Lower leg skin (tissue), 4 donors: ENCODE results near the gene ZNF705A. TPM values are rescaled to one million over a fixed set of nuclear protein-coding genes. Genes with fewer than 3 reads are reported as not detected.
"Not testable (repeated sequence)": the region's sequence is repeated elsewhere in the genome, so short reads cannot be mapped to it uniquely, and the experiment has no call there.

Source experiments
- DNase-seq, 2 donors: peaks; one replicate each; pipeline ENCODE4 v3.0.0-alpha.2; 2019; ENCODE audit warnings: low spot score in 2 of 2
- H3K4me3 ChIP-seq: fragments of 200-600 bp; sonication (generic); 2 replicates; pipeline ENCODE4 v1.5.1; 2017; ENCODE audit warnings: mild to moderate bottlenecking, low read depth; ENCODE audit not compliant: poor library complexity, severe bottlenecking
- POLR2A ChIP-seq, 2 donors: fragments of 450-650 bp; IDR thresholded peaks; one replicate each; pipeline ENCODE4 v1.6.1; 2016 to 2017; ENCODE audit warnings: antibody characterized with exemption in 2 of 2, mild to moderate bottlenecking in 1 of 2, moderate library complexity in 1 of 2
- WGBS, 2 donors: methylation state at CpG; one replicate each; pipeline ENCODE4 v1.1.5; 2018; 5-methylcytosine and 5-hydroxymethylcytosine counted together
- intact Hi-C: fragments of 100-400 bp; cut with DNase I; formaldehyde crosslinking; loops from one replicate; pipeline ENCODE4 v1.15.0; 2023; ENCODE audit warnings: low total_unique reads
- total RNA-seq, 4 donors: library from RNA; depleted of rRNA; stranded (reverse); fragments of >200 nt; gene quantifications; one replicate each; pipeline ENCODE4 v1.1.0, GENCODE V29; 2016
- TF ChIP-seq, protein P1 (sequence below), 3 donors: fragments of 450-650 bp; IDR thresholded peaks; one replicate each; pipeline ENCODE4 v1.5.1; 2016; ENCODE audit warnings: antibody characterized with exemption in 3 of 3, mild to moderate bottlenecking in 3 of 3, moderate library complexity in 2 of 3

The ZNF705A gene
- total RNA-seq, 4 donors from 2014 or later: not detected

DNA sequence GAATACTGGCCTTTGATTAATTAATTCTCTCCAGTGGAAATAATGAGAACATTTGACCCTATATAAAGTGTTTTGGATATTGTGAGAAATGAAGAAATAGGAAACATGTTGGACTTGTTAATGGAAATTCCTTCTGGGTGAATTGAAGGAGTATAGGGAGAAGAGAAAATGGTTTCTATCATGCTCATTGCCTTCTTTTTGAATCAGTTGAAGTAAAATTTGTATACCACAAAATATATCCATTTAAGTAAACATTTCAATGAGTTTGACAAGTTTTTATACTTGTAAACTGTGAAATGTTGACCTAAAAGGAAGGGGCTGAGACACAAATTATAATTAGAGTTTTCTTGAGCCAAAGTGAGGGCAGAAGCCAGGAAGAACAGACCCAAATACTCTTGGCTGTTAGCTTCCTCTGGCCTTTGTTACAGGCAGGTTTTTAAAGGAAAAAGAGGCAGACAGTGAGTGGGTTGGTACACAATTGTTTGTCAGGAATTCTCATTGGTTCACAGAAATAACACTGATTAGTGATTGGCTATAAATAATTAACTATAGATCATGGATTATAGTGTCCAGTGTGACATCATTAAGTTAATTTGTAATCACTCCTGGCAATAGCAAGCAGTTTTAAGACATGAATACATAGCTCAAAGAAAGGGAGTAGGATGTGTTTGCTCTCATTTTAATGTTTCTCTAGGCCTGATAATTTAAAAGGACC lies 826 bp downstream of the ZNF705A start:
- no peak for DNase-seq
- no peak for TF ChIP-seq POLR2A (IDR thresholded peaks at IDR 0.05)
- TF ChIP-seq, protein P1, sequence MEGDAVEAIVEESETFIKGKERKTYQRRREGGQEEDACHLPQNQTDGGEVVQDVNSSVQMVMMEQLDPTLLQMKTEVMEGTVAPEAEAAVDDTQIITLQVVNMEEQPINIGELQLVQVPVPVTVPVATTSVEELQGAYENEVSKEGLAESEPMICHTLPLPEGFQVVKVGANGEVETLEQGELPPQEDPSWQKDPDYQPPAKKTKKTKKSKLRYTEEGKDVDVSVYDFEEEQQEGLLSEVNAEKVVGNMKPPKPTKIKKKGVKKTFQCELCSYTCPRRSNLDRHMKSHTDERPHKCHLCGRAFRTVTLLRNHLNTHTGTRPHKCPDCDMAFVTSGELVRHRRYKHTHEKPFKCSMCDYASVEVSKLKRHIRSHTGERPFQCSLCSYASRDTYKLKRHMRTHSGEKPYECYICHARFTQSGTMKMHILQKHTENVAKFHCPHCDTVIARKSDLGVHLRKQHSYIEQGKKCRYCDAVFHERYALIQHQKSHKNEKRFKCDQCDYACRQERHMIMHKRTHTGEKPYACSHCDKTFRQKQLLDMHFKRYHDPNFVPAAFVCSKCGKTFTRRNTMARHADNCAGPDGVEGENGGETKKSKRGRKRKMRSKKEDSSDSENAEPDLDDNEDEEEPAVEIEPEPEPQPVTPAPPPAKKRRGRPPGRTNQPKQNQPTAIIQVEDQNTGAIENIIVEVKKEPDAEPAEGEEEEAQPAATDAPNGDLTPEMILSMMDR (IDR thresholded peaks at IDR 0.05): no peak
- intact Hi-C loops: no loop called here
- no peak overlapping the region for H3K4me3 ChIP-seq

DNA sequence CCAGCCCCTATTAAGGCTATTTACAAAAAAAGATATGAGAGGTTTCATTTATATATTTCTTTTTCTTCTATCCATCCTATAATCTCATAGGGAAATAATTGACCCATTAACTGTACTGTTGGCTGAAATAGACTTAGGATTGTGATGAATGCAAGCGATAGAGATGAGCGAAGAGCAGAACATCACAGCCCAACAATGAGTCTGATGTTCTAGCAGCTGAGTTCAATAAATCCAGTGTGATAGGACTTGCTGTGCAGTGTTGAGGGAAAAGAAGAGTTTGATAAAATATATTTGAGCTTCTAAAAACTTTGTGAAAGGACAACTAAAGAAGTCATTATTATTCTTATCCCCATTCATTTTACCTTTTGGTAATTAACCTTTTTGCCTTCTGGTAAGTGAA lies 16.1 kb downstream of the ZNF705A start:
- H3K4me3 ChIP-seq, DNase-seq, intact Hi-C loops: not testable (repeated sequence)
- 92 to 93% methylated on average over 2 of the region's 2 CpGs for WGBS, 2 donors

DNA sequence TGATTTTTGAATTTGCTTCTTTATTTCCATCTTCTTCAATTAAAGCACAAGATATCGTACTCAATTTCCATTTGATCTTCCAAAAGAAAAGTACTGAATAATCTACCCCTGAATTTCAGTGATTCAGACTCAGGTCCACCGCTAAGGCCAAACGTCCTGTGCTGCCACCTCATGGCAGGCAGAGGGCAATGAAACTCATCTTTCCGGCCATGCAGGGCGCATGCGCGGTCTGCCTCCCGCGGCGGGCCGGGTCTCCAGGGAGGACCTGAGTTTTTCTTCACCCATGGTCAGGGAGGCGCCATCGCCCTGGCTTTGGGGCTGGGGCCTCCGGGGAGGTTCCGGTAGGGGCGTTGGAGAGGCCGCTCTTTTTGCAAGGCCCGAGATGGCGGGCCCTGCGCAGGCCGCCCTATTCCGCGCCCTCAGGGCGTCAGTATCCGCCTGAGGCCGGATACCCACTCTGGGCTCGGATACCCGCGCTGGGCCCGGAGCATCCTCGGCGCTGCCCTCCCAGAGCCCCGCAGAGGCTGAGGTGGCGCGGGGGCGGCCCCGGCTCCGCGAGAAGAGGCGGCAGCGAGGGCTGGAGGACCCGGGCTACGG lies 23.3 kb downstream of the ZNF705A start:
- DNase-seq: peak; percentile 56 to 89
- WGBS, 2 donors: 0 to 4% methylated on average over 6 to 18 of the region's 43 CpGs
- intact Hi-C loops: not testable (repeated sequence)
- peak overlapping the region; percentile 63 for H3K4me3 ChIP-seq

DNA sequence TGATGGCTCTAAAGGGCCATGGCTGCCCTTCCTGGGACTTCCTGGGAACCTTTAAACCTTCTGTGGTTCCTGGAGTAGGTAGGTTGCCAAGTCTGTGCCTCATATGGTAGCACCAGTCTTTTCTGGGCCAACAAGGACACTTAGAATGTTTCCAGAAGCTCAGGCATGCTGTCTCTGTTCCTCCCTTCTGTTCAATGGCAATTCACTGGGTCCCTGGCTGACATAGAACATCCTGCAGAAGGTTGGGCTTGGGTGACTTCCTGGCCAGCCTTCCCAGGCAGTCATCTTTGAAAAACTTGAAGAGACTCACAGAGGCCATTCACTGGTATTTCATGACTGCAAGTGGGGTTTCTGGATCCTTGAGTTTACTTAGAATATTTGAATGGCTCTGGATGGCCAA lies 24.5 kb downstream of the ZNF705A start:
- DNase-seq, intact Hi-C loops, H3K4me3 ChIP-seq: not testable (repeated sequence)

DNA sequence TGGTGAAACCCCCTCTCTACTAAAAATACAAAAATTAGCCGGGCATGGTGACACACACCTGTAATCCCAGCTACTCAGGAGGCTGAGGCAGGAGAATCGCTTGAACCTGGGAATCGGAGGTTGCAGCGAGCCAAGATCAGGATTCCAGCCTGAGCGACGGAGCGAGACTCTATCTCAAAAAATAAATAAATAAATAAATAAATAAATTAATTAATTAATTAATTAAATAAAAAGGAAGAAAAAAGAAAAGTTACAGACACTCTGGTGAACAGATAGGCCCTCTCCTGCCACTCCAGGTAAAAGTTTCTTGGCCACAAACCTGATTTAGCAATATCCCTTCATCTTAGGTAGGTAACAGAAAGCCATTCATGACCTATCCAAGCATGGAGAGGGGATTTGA lies 26.1 kb downstream of the ZNF705A start:
- WGBS, 2 donors: 96 to 97% methylated on average over 7 of the region's 7 CpGs
- intact Hi-C loops: not testable (repeated sequence)

DNA sequence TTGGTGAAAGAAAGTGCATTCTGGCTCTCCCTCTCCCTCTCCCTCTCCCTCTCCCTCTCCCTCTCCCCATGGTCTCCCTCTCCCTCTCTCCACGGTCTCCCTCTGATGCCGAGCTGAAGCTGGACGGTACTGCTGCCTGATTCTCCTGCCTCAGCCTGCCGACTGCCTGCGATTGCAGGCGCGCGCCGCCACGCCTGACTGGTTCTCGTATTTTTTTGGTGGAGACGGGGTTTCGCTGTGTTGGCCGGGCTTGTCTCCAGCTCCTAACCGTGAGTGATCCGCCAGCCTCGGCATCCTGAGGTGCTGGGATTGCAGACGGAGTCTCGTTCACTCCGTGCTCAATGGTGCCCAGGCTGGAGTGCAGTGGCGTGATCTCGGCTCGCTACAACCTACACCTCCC lies 26.5 kb downstream of the ZNF705A start:
- intact Hi-C loops, DNase-seq, H3K4me3 ChIP-seq: not testable (repeated sequence)
- WGBS, 2 donors: 97% methylated on average over 13 to 23 of the region's 23 CpGs

More for the DNA sequence above, 26.1 kb downstream of the ZNF705A start:
- H3K4me3 ChIP-seq, DNase-seq: not testable (repeated sequence)

DNA sequence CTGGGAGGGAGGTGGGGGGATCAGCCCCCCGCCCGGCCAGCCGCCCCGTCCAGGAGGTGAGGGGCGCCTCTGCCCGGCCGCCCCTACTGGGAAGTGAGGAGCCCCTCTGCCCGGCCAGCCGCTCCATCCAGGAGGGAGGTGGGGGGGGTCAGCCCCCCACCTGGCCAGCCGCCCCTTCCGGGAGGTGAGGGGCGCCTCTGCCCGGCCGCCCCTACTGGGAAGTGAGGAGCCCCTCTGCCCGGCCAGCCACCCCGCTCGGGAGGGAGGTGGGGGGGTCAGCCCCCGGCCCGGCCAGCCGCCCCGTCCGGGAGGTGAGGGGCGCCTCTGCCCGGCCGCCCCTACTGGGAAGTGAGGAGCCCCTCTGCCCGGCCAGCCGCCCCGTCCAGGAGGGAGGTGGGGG lies 27.4 kb downstream of the ZNF705A start:
- 90% methylated on average over 2 of the region's 28 CpGs; no CpG with 5 or more reads in 1 of the 2 donors for WGBS, 2 donors
- intact Hi-C loops, DNase-seq, H3K4me3 ChIP-seq: not testable (repeated sequence)

DNA sequence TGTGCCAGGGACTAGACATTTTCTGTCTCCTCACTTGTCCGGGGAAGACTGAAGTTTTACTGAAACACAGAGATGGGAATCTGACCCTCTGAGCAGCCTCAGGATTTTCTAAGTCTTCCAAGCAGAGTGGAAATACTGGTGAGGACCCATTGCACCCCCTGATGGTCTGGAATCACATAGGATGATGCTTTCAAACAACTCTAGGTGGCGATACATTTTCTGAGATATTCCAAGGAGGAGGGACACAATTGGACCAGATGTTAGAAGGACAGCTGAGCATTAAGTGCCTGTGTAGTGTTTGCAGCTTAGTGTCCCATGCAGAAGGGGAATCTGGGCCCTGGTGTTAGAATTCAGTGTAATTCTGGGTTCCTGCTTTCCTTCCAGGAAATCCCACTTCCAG lies 31.3 kb downstream of the ZNF705A start:
- H3K4me3 ChIP-seq, intact Hi-C loops, DNase-seq: not testable (repeated sequence)
- WGBS, 2 donors: 82 to 88% methylated on average over 2 of the region's 2 CpGs

DNA sequence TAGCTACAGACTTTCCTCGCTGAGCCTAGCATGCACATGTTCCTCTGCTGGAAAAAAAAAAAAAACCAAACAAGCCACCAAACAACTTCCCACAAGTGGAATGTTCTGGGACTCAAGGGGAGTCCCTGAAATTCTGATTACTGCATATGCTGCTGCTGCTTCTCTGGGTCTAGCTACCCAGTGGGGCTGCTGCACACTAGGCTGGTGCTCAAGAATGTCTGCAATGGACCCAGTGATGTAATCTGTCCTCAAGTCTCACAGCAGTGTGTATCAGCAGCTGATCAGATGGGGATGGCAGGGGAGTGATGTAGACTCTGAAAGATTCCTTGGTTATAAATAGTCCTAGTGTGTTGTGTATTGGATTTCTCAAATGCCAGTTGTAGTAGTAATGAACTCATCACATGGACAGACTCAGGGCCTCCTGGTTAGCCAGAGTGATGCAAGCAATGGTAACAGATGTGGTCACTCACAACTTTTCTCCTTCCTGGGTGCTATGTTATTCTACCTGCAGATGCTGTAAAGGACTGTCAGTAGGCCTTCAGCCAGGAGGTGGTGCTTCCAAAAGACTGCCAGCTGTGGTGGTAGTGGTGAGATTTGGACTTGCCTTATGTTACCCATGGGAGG lies 41.0 kb downstream of the ZNF705A start:
- intact Hi-C loops, H3K4me3 ChIP-seq, DNase-seq: not testable (repeated sequence)
- 90 to 96% methylated on average over 1 of the region's 1 CpG for WGBS, 2 donors

DNA sequence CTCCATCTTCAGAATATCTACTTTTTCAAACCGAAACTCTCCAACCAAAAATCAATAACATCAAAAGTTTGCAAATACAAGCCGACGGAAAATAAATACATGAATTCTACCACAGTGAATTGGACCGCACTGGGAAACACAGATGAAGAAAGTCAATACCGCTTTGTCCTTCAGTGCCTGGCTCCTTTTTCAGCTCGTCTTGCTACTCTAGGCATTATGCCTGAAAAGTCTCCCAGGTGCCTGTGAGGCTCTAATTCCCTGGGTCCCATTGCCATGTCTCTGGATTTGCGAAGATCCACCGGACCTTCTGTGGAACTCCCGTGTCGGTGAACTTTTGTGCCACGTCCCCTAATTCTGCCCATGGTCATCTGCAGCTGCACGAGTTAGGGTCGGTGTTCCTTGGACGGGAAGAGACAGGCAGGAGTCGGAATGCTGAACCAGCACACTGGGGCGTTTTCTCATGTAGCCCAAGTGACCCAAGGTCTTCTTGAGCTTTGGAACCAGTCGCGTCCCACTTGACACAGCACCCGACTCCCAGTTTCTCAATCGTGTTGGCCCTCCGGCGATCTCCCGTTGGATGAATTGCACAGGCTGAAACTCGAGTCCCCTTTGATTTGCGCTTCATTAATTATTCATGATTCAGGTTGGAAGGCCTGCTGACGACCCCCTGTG lies 62.0 kb downstream of the ZNF705A start:
- H3K4me3 ChIP-seq, intact Hi-C loops, DNase-seq: not testable (repeated sequence)
- WGBS, 2 donors: 86 to 90% methylated on average over 26 of the region's 26 CpGs

DNA sequence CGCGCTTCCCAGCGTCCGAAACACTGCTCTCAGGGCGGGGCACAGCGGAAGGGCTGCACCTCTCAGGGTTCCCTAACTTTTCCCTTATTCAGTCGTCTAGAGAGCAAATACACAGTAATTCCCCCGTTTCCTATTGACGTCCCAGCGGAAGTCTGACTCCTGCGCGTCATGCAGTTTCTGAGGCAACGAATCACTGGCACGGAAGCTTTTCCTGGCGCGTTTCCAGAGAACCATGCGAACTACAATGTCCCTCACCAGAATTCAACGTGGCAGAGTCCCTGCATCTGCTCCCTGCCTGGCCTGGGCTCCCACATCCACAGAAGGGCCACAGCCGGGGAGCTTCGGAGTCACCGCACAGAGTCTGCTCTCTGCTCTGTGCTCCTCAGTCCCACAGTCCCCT lies 64.6 kb downstream of the ZNF705A start:
- intact Hi-C loops, DNase-seq, H3K4me3 ChIP-seq: not testable (repeated sequence)
- 67 to 70% methylated on average over 21 of the region's 21 CpGs for WGBS, 2 donors

DNA sequence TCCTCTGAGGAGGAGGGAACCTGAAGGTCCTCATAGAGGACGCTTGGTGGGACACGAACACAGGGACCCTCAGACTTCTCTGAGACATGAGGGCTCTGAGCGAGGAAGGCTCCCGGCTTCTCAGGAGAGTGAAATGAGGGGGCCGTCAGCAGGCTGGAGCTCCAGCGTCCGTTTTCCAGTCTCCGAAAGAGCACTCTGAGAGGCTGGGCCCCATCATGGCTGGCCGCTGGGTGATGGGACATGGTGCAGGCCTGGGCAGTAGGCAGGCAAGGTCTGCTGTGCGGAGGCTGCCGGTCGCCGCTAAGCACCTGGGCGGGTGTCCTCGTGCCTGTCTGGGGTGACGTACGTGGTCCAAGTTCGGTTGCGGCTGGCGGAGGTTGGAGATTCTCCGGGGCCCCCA lies 65.0 kb downstream of the ZNF705A start:
- intact Hi-C loops, DNase-seq, H3K4me3 ChIP-seq: not testable (repeated sequence)
- WGBS, 2 donors: 88 to 92% methylated on average over 15 to 20 of the region's 21 CpGs

DNA sequence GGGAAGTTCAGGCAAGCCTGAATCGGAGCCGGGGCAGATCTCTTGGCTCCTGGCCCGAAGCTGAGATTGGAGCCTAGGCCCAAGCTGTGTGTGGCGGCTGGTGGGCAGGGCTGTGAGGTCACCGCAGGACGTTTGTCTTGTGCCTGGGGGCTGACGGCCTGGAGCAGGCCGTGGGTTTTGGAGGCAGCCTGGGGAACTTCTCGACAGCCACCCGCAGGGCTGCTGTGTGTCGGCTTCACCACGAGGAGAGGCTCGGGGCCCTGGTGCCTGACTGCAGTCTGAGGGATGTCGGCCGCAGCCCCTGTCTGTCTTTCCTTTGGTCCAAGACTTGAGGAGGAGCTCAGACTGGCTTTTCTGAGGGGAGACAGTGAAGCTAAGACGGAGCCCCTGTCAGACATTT lies 65.5 kb downstream of the ZNF705A start:
- 86 to 90% methylated on average over 10 to 14 of the region's 16 CpGs for WGBS, 2 donors

DNA sequence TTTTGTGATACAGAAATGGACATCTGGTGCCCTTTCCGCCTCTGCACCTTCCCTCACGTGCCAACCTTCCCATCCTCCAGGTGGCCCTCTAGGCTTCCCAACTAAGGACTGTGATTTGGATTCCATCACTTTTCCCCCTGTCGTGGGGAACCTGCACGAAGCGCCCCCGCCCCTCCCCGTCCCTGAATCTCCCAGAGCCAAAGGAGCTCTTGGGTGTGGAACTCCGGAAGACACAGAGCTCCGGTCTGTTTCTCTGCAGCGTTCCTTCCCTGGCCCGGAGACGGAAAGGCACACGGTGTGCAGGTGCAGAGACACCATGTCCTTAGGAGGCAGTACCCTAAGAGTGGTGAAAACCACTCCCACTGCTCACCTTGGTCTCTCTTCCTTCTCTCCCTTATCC lies 66.8 kb downstream of the ZNF705A start:
- intact Hi-C loops, H3K4me3 ChIP-seq: not testable (repeated sequence)
- peak in 1 of 2 donors; percentile 58 for DNase-seq
- 80 to 86% methylated on average over 13 of the region's 13 CpGs for WGBS, 2 donors

More for the DNA sequence above, 65.5 kb downstream of the ZNF705A start:
- H3K4me3 ChIP-seq, intact Hi-C loops: not testable (repeated sequence)
- DNase-seq: peak in 1 of 2 donors; percentile 82
